OCI-LY3 (cell line): Measurements from ENCODE around the gene TRAF3.

Experiments
- H2AFZ ChIP-seq: fragments of 200-600, 300-600 bp; shearing (Covaris generic); 2 replicates; pipeline ENCODE4 v1.6.0; 2014; ENCODE audit warnings: antibody characterized with exemption, low read depth, low read length
- H3K27ac ChIP-seq: fragments of 200-600, 300-600 bp; sonication (generic); 2 replicates; pipeline ENCODE4 v1.5.1; 2014; ENCODE audit warnings: mild to moderate bottlenecking, low read length, moderate library complexity, mixed read lengths
- H3K27me3 ChIP-seq: fragments of 200-600, 300-600 bp; sonication (generic); 2 replicates; pipeline ENCODE4 v1.6.1; 2014; ENCODE audit warnings: low read depth, low read length, mixed read lengths
- H3K36me3 ChIP-seq: fragments of 200-600, 300-600 bp; sonication (generic); replicated peaks from 2 replicates; pipeline ENCODE3; 2014; ENCODE audit warnings: low read depth, low read length, mixed read lengths
- H3K4me1 ChIP-seq: fragments of 300-600, 200-600 bp; sonication (generic); 2 replicates; pipeline ENCODE4 v1.6.1; 2014; ENCODE audit warnings: low read length, mixed read lengths
- H3K4me2 ChIP-seq: fragments of 200-600, 300-600 bp; sonication (generic); 2 replicates; pipeline ENCODE4 v1.6.1; 2014; ENCODE audit warnings: low read length, mixed read lengths
- H3K4me3 ChIP-seq: fragments of 300-600, 200-600 bp; sonication (generic); 2 replicates; pipeline ENCODE4 v1.5.1; 2014; ENCODE audit warnings: antibody characterized with exemption, mild to moderate bottlenecking, low read length, moderate library complexity
- H3K79me2 ChIP-seq: fragments of 300-600, 200-600 bp; shearing (Covaris generic); 2 replicates; pipeline ENCODE4 v1.6.1; 2014; ENCODE audit warnings: mild to moderate bottlenecking, low read length, mixed read lengths
- H3K9ac ChIP-seq: fragments of 300-600, 200-600 bp; shearing (Covaris generic); 2 replicates; pipeline ENCODE4 v1.6.0; 2014; ENCODE audit warnings: mild to moderate bottlenecking, low read length, moderate library complexity
- H3K9me3 ChIP-seq: fragments of 200-600, 300-600 bp; shearing (Covaris generic); 2 replicates; pipeline ENCODE4 v1.6.1; 2014; ENCODE audit warnings: low read length, mixed read lengths; ENCODE audit not compliant: insufficient read depth
- H4K20me1 ChIP-seq: fragments of 200-600, 300-600 bp; sonication (generic); 2 replicates; pipeline ENCODE4 v1.6.1; 2016; ENCODE audit warnings: low read length, mixed read lengths; ENCODE audit not compliant: insufficient read depth
- EZH2phosphoT487 ChIP-seq: fragments of 200-600 bp; shearing (Covaris generic); IDR thresholded peaks from 2 replicates; pipeline ENCODE4 v1.6.1; 2018; ENCODE audit warnings: antibody characterized with exemption, mixed run types, low read depth
- TF ChIP-seq, protein P1 (sequence below): fragments of 200-600, 300-600 bp; sonication (generic); IDR thresholded peaks from 2 replicates; pipeline ENCODE4 v1.5.1; 2014; ENCODE audit warnings: antibody characterized with exemption, low read length, low read depth

Gene TRAF3

GRCh38 chr14:102867826-102868580 is 90.8 kb downstream of the TRAF3 start:
- Histone ChIP-seq H4K20me1 (peaks cover 91% of the 10 kb centered on the region), H3K4me2 (no peak overlapping the region), H3K36me3 (peaks cover 71% of the 10 kb centered on the region), H3K4me1 (peaks cover 50% of the 10 kb centered on the region), H3K27ac (peak overlapping the region; percentile 86; the same call in 1 of the 2 replicates), H3K9me3 (no peaks in the 10 kb centered on the region), H3K27me3 (no peaks in the 10 kb centered on the region), H3K79me2 (peaks cover 97% of the 10 kb centered on the region), H2AFZ (no peak overlapping the region), H3K9ac (no peak overlapping the region), H3K4me3 (no peak overlapping the region)
- TF ChIP-seq EZH2phosphoT487: no peak
- TF ChIP-seq, protein P1, sequence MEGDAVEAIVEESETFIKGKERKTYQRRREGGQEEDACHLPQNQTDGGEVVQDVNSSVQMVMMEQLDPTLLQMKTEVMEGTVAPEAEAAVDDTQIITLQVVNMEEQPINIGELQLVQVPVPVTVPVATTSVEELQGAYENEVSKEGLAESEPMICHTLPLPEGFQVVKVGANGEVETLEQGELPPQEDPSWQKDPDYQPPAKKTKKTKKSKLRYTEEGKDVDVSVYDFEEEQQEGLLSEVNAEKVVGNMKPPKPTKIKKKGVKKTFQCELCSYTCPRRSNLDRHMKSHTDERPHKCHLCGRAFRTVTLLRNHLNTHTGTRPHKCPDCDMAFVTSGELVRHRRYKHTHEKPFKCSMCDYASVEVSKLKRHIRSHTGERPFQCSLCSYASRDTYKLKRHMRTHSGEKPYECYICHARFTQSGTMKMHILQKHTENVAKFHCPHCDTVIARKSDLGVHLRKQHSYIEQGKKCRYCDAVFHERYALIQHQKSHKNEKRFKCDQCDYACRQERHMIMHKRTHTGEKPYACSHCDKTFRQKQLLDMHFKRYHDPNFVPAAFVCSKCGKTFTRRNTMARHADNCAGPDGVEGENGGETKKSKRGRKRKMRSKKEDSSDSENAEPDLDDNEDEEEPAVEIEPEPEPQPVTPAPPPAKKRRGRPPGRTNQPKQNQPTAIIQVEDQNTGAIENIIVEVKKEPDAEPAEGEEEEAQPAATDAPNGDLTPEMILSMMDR: no peak

DNA sequence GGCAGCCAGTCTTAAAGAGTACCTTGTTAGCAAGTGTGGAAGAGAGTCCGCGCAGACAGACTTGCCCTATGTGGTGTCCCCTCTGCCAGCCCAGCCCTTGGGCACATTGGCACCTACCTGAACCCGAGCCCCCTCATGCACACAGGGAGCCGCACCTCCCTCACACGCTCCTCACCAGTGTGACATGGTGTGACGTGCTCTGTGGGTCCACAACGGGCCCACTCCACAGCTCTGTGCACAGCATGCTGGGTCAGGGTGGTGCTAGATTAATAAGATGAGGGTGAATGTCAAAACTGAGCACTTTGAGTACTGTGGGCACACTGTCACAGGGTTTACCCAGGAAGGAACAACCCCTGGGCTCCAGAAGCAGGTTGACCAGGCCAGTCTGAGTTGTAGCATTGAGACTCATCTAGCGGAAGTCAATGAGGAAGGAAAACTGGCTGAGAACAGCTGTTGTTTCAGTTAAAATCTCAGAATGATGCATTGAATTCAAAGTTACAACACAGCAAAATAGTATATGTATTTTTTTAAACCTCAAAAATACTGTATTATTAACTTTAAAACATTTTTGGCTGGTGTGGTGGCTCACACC is 91.8 kb downstream of the TRAF3 start:
- peaks cover 97% of the 10 kb centered on the region for H3K79me2 ChIP-seq
- no peak overlapping the region for H2AFZ ChIP-seq
- no peaks in the 10 kb centered on the region for H3K27me3 ChIP-seq
- no peak overlapping the region for H3K4me3 ChIP-seq
- TF ChIP-seq, protein P1: no peak
- TF ChIP-seq EZH2phosphoT487: no peak
- peaks cover 50% of the 10 kb centered on the region for H3K4me1 ChIP-seq
- H3K27ac ChIP-seq: peak overlapping the region; percentile 86
- H3K9ac ChIP-seq: no peak overlapping the region
- H3K36me3 ChIP-seq: peaks cover 69% of the 10 kb centered on the region
- H3K9me3 ChIP-seq: no peaks in the 10 kb centered on the region
- H4K20me1 ChIP-seq: peaks cover 88% of the 10 kb centered on the region
- H3K4me2 ChIP-seq: peak overlapping the region; percentile 46

DNA sequence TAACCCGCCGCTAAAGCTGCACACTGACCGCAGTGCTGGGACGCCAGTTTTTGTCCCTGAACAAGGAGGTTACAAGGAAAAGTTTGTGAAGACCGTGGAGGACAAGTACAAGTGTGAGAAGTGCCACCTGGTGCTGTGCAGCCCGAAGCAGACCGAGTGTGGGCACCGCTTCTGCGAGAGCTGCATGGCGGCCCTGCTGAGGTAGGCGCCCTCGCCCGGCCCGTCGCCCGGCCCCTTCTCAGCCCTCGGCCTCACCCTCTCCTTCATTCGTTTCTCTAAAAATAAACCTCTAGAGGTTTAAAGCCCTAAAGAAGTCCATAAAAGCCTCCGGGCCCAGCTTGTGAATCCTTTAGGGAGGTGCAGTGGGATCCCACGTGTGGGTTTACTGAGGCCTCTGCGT is 93.0 kb downstream of the TRAF3 start:
- Histone ChIP-seq H3K4me2 (no peak overlapping the region), H3K4me1 (peaks cover 50% of the 10 kb centered on the region), H3K9me3 (no peaks in the 10 kb centered on the region), H4K20me1 (peaks cover 81% of the 10 kb centered on the region), H2AFZ (no peak overlapping the region), H3K79me2 (peaks cover 90% of the 10 kb centered on the region), H3K27me3 (no peaks in the 10 kb centered on the region), H3K36me3 (peaks cover 65% of the 10 kb centered on the region), H3K27ac (peak overlapping the region; percentile 86), H3K4me3 (no peak overlapping the region), H3K9ac (no peak overlapping the region)
- TF ChIP-seq EZH2phosphoT487: no peak
- TF ChIP-seq, protein P1: no peak

GRCh38 chr14:102870994-102871831 is 94.0 kb downstream of the TRAF3 start:
- Histone ChIP-seq H3K4me3 (peak overlapping the region; percentile 30), H2AFZ (no peak overlapping the region), H3K27ac (peak overlapping the region; percentile 86), H3K79me2 (peaks cover 88% of the 10 kb centered on the region), H3K36me3 (peaks cover 74% of the 10 kb centered on the region), H4K20me1 (peaks cover 73% of the 10 kb centered on the region), H3K9me3 (no peaks in the 10 kb centered on the region), H3K4me2 (peak overlapping the region; percentile 62), H3K9ac (peak overlapping the region; percentile 20; the same call in 1 of the 2 replicates), H3K4me1 (peaks cover 50% of the 10 kb centered on the region), H3K27me3 (no peaks in the 10 kb centered on the region)
- no peak for TF ChIP-seq EZH2phosphoT487
- TF ChIP-seq, protein P1: no peak
